H1 (cell line): ENCODE measurements around the gene USP20.

Experiments used
- CREB1 ChIP-seq: IDR thresholded peaks from 2 replicates; pipeline ENCODE4 v1.6.1; 2012; ENCODE audit warnings: inconsistent platforms
- CTCF ChIP-seq, 3 experiments: IDR thresholded peaks; 1 replicate in 2 of 3; 2 replicates in 1 of 3; pipeline versions ENCODE4 v1.5.1 to v1.6.1; 2011; ENCODE audit warnings: low read length in 3 of 3, mild to moderate bottlenecking in 3 of 3, inconsistent platforms in 2 of 3, low read depth in 1 of 3, moderate library complexity in 1 of 3; ENCODE audit not compliant: insufficient read depth in 1 of 3; ENCODE audit errors: control extremely low read depth in 1 of 3
- EZH2 ChIP-seq: fragments of 200-600 bp; sonication (generic); IDR thresholded peaks from 2 replicates; pipeline ENCODE4 v1.7.1; 2012; ENCODE audit warnings: low read depth, mild to moderate bottlenecking, moderate library complexity, low read length, inconsistent platforms; ENCODE audit not compliant: severe bottlenecking
- JUN ChIP-seq: IDR thresholded peaks from 2 replicates; pipeline ENCODE4 v1.6.1; 2011; ENCODE audit warnings: low read depth, mild to moderate bottlenecking, improper control_type of control experiment, low read length
- JUND ChIP-seq: IDR thresholded peaks from 2 replicates; pipeline ENCODE4 v1.6.1; 2011; ENCODE audit warnings: mild to moderate bottlenecking, improper control_type of control experiment, low read length
- POLR2A ChIP-seq, 2 experiments: IDR thresholded peaks; 1 replicate in 1 of 2; 2 replicates in 1 of 2; pipeline ENCODE4 v1.6.1; 2011; ENCODE audit warnings: low read depth in 2 of 2, low read length in 2 of 2, mild to moderate bottlenecking in 2 of 2; ENCODE audit errors: control extremely low read depth in 1 of 2
- RAD21 ChIP-seq, 2 experiments: IDR thresholded peaks in 1 of 2; conservative IDR thresholded peaks in 1 of 2; 2 replicates each; pipeline ENCODE4 v1.6.1; 2011; ENCODE audit warnings: low read depth in 2 of 2, low read length in 2 of 2, improper control_type of control experiment in 1 of 2, inconsistent platforms in 1 of 2, mild to moderate bottlenecking in 1 of 2, moderate library complexity in 1 of 2
- RXRA ChIP-seq: IDR thresholded peaks from 2 replicates; pipeline ENCODE4 v1.6.1; 2011; ENCODE audit warnings: low read depth, mild to moderate bottlenecking, low read length, moderate library complexity; ENCODE audit not compliant: insufficient read depth
- SUZ12 ChIP-seq: fragments of 200-600 bp; sonication (generic); IDR thresholded peaks from 2 replicates; pipeline ENCODE4 v1.6.1; 2012; ENCODE audit warnings: mild to moderate bottlenecking, inconsistent platforms, low read length, moderate library complexity, mixed read lengths
- YY1 ChIP-seq: IDR thresholded peaks from 2 replicates; pipeline ENCODE4 v1.6.1; 2011; ENCODE audit warnings: low read depth, mild to moderate bottlenecking, low read length
- ZNF274 ChIP-seq: IDR thresholded peaks from 2 replicates; pipeline ENCODE4 v1.7.0; 2012; ENCODE audit warnings: low read length, borderline replicate concordance; ENCODE audit errors: extremely low read depth
- TF ChIP-seq, protein P1 (sequence below): IDR thresholded peaks from 2 replicates; pipeline ENCODE4 v1.6.1; 2012; ENCODE audit warnings: low read length, inconsistent platforms

DNA sequence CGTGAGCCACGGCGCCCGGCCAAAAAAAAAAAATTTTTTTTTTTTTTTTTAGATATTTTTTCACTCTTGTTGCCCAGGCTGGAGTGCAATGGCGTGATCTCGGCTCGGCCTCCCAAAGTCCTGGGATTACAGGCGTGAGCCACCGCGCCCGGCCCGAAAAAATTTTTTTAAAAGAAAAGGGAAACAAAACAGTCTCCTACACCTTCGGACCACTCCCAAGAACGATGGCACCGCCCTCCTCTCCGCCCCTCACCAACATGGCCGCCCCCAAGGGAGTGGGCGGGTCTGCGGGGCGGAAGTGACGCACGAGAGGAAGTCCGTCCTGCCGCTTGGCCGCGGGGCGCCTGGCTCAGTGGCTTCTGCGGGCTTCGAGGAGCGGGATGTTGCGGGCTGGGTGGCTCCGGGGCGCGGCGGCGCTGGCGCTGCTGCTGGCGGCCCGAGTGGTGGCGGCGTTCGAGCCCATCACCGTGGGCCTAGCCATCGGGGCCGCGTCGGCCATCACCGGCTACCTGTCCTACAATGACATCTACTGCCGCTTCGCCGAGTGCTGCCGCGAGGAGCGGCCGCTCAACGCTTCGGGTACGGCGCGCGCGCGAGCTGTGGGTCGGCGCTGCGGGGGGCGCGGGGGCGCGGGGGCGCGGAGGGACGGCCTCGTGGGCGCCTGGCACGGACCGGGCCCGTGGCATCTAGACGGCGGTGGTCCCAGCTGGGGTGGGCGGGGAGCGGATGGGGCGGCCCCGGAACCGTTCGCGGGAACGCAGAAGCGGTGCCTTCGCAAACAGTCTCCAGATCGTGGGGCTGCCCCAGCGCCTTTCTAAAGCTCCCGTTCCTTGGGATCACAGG is 32.2 kb upstream of the USP20 start, which contains the start of gene TOR1B:
- TF ChIP-seq POLR2A (IDR thresholded peaks at IDR 0.05; ENCODE audit: control extremely low read depth in 1 of 2, low read depth in 2 of 2, low read length in 2 of 2) = peak in 1 of 2 experiments; percentile 79; a peak in 2 of 3 replicates
- TF ChIP-seq SUZ12 = no peak
- no peak for TF ChIP-seq JUND
- TF ChIP-seq, protein P1, sequence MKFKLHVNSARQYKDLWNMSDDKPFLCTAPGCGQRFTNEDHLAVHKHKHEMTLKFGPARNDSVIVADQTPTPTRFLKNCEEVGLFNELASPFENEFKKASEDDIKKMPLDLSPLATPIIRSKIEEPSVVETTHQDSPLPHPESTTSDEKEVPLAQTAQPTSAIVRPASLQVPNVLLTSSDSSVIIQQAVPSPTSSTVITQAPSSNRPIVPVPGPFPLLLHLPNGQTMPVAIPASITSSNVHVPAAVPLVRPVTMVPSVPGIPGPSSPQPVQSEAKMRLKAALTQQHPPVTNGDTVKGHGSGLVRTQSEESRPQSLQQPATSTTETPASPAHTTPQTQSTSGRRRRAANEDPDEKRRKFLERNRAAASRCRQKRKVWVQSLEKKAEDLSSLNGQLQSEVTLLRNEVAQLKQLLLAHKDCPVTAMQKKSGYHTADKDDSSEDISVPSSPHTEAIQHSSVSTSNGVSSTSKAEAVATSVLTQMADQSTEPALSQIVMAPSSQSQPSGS = no peak
- no peak for TF ChIP-seq ZNF274
- TF ChIP-seq RXRA = no peak
- TF ChIP-seq CTCF (IDR thresholded peaks at IDR 0.05; ENCODE audit: control extremely low read depth in 1 of 3, insufficient read depth in 1 of 3, low read depth in 1 of 3, low read length in 3 of 3) = no peak
- TF ChIP-seq YY1 = peak; percentile 99
- no peak for TF ChIP-seq JUN
- TF ChIP-seq CREB1 = peak; percentile 90
- TF ChIP-seq RAD21 (IDR thresholded peaks at IDR 0.05 in 1 of 2, conservative IDR thresholded peaks at IDR 0.05 in 1 of 2; ENCODE audit: low read depth in 2 of 2, low read length in 2 of 2) = no peak
- TF ChIP-seq EZH2 = no peak
